Activated CD4-positive, alpha-beta T cell treated with anti-CD3 and anti-CD28 coated beads, Interleukin-2, Interleukin-6, amounts not matched to agents 100 ng/mL and 50 ng/mL, durations not matched to agents 16 hours and 8 hours (primary cell): Measurements from ENCODE around the gene WWTR1.

Source experiments
- DNase-seq: peaks from one replicate; pipeline ENCODE4 v3.0.0-alpha.2; 2020

Gene WWTR1

GRCh38 chr3:149657926-149658743, at the start of gene WWTR1:
Gene WWTR1 (minus strand): TSS chr3:149658025. CDS start chr3:149657306, 719 bp downstream.
- peak; percentile 73 for DNase-seq

- DNase-seq, result no peak
Measured at GRCh38 chr3:149706905-149707304, 49.1 kb upstream of the WWTR1 start.

- DNase-seq, result no peak
Measured at GRCh38 chr3:149705416-149705815, 47.6 kb upstream of the WWTR1 start.

GRCh38 chr3:149703466-149703865, 45.6 kb upstream of the WWTR1 start:
- DNase-seq, result no peak

GRCh38 chr3:149702691-149703441, 45.0 kb upstream of the WWTR1 start:
- DNase-seq, result peak; percentile 65

- peak; percentile 69 for DNase-seq
Measured at GRCh38 chr3:149701977-149702350, 44.1 kb upstream of the WWTR1 start.

GRCh38 chr3:149701206-149701976, 43.6 kb upstream of the WWTR1 start:
- DNase-seq, result no peak

GRCh38 chr3:149688122-149688757, 30.4 kb upstream of the WWTR1 start:
- no peak for DNase-seq

- no peak for DNase-seq
Measured at GRCh38 chr3:149686996-149687395, 29.2 kb upstream of the WWTR1 start.

- no peak for DNase-seq
Measured at GRCh38 chr3:149678351-149678950, 20.6 kb upstream of the WWTR1 start.

GRCh38 chr3:149673393-149673792, 15.6 kb upstream of the WWTR1 start:
- no peak for DNase-seq

GRCh38 chr3:149670742-149671492, 13.1 kb upstream of the WWTR1 start:
- no peak for DNase-seq

GRCh38 chr3:149667576-149667975, 9.8 kb upstream of the WWTR1 start:
- DNase-seq, result no peak

- no peak for DNase-seq
Measured at GRCh38 chr3:149663966-149664365, 6.1 kb upstream of the WWTR1 start.

- no peak for DNase-seq
Measured at GRCh38 chr3:149662240-149662887, 4.5 kb upstream of the WWTR1 start.

- DNase-seq, result no peak
Measured at GRCh38 chr3:149660462-149660861, 2.6 kb upstream of the WWTR1 start.

- no peak for DNase-seq
Measured at GRCh38 chr3:149658744-149659497, 1.1 kb upstream of the WWTR1 start.

GRCh38 chr3:149657321-149657925, 402 bp downstream of the WWTR1 start:
- peak; percentile 9 for DNase-seq

- no peak for DNase-seq
Measured at GRCh38 chr3:149655826-149656574, 1.8 kb downstream of the WWTR1 start.
